GM18870 (cell line): Measurements from ENCODE around the gene GPR108.

Experiments
- ATAC-seq: cut with Tn5 transposase; IDR thresholded peaks from one replicate; pipeline ENCODE4 v1.9.1; 2021; ENCODE audit warnings: moderate library complexity; ENCODE audit not compliant: unreplicated experiment

GPR108 gene

GRCh38 chr19:6708346-6708745 is 29.0 kb downstream of the GPR108 start:
- no peak for ATAC-seq

GRCh38 chr19:6707658-6708018 is 29.7 kb downstream of the GPR108 start:
- ATAC-seq, result no peak

- no peak for ATAC-seq
Measured at GRCh38 chr19:6707011-6707657, 30.2 kb downstream of the GPR108 start.

GRCh38 chr19:6706633-6706958 is 30.8 kb downstream of the GPR108 start:
- ATAC-seq, result no peak

GRCh38 chr19:6705931-6706632 is 31.3 kb downstream of the GPR108 start:
- ATAC-seq, result no peak

GRCh38 chr19:6700586-6701316 is 36.6 kb downstream of the GPR108 start:
- ATAC-seq, result no peak

- no peak for ATAC-seq
Measured at GRCh38 chr19:6699935-6700334, 37.4 kb downstream of the GPR108 start.

GRCh38 chr19:6697291-6697690 is 40.1 kb downstream of the GPR108 start:
- ATAC-seq, result no peak

GRCh38 chr19:6696239-6696820 is 41.0 kb downstream of the GPR108 start:
- ATAC-seq, result no peak

- no peak for ATAC-seq
Measured at GRCh38 chr19:6694147-6694815, 43.1 kb downstream of the GPR108 start.

- no peak for ATAC-seq
Measured at GRCh38 chr19:6693681-6694080, 43.7 kb downstream of the GPR108 start.

- no peak for ATAC-seq
Measured at GRCh38 chr19:6693056-6693471, 44.3 kb downstream of the GPR108 start.

- no peak for ATAC-seq
Measured at GRCh38 chr19:6692027-6692426, 45.4 kb downstream of the GPR108 start.

GRCh38 chr19:6691342-6691741 is 46.0 kb downstream of the GPR108 start:
- no peak for ATAC-seq

GRCh38 chr19:6690160-6690885 is 47.1 kb downstream of the GPR108 start:
- no peak for ATAC-seq

GRCh38 chr19:6687114-6687513 is 50.3 kb downstream of the GPR108 start:
- no peak for ATAC-seq

- ATAC-seq, result no peak
Measured at GRCh38 chr19:6686628-6686975, 50.8 kb downstream of the GPR108 start.

- ATAC-seq, result no peak
Measured at GRCh38 chr19:6685962-6686627, 51.3 kb downstream of the GPR108 start.

- ATAC-seq, result no peak
Measured at GRCh38 chr19:6685482-6685881, 51.9 kb downstream of the GPR108 start.

- ATAC-seq, result no peak
Measured at GRCh38 chr19:6683971-6684370, 53.4 kb downstream of the GPR108 start.
